H1 (cell line): ENCODE measurements around the gene AFG1L. TPM values are rescaled to one million over a fixed set of nuclear protein-coding genes. Genes with fewer than 3 reads are reported as not detected.

Experiments used
- CTCF ChIA-PET: fragments of 300-600 bp; sonication (Branson Sonifier 250); formaldehyde crosslinking; loops from one replicate; lab custom pipeline; 2021; ENCODE audit not compliant: partially characterized antibody; lab: Charles Lee
- POLR2A ChIA-PET: fragments of 300-600 bp; sonication (Branson Sonifier 250); formaldehyde crosslinking; loops from one replicate; lab custom pipeline; 2021; ENCODE audit warnings: inconsistent platforms; ENCODE audit not compliant: partially characterized antibody; lab: Charles Lee
- DNase-seq, 2 experiments: peaks; one replicate each; pipeline versions ENCODE4 v3.0.0 to v3.0.0-alpha.2; 2010 to 2022; ENCODE audit warnings: low spot score in 2 of 2, low read depth in 1 of 2, mixed read lengths in 1 of 2
- FAIRE-seq: peaks from 2 replicates; lab custom pipeline; 2011; peaks lifted over from hg19 to GRCh38; lab: Jason Lieb, UNC
- H2AFZ ChIP-seq: 2 replicates; pipeline ENCODE4 v1.8.1; 2012; ENCODE audit warnings: low read length, inconsistent platforms
- H2AK5ac ChIP-seq: 2 replicates; pipeline ENCODE4 v1.6.1; 2013; ENCODE audit warnings: low read depth, low read length
- H2BK120ac ChIP-seq: replicated peaks from 2 replicates; pipeline ENCODE3; 2013; ENCODE audit warnings: low read depth, low read length, inconsistent platforms
- H2BK12ac ChIP-seq: 2 replicates; pipeline ENCODE4 v1.6.1; 2013; ENCODE audit warnings: low read depth, low read length
- H2BK15ac ChIP-seq: 2 replicates; pipeline ENCODE4 v1.6.1; 2013; ENCODE audit warnings: low read length
- H2BK20ac ChIP-seq: 2 replicates; pipeline ENCODE4 v1.6.1; 2013; ENCODE audit warnings: low read length
- H2BK5ac ChIP-seq: 2 replicates; pipeline ENCODE4 v1.6.1; 2013; ENCODE audit warnings: low read depth, low read length
- H3K14ac ChIP-seq: 2 replicates; pipeline ENCODE4 v1.6.1; 2013; ENCODE audit warnings: inconsistent platforms; ENCODE audit not compliant: insufficient read length
- H3K18ac ChIP-seq: 2 replicates; pipeline ENCODE4 v1.6.1; 2013; ENCODE audit warnings: low read length; ENCODE audit errors: extremely low read depth
- H3K23ac ChIP-seq: 2 replicates; pipeline ENCODE4 v1.6.1; 2013; ENCODE audit warnings: inconsistent platforms; ENCODE audit not compliant: insufficient read length
- H3K23me2 ChIP-seq: 2 replicates; pipeline ENCODE4 v1.6.1; 2013; ENCODE audit warnings: low read depth, low read length
- H3K27ac ChIP-seq: 2 replicates; pipeline ENCODE4 v1.6.1; 2011; ENCODE audit warnings: low read depth, low read length, inconsistent platforms
- H3K27me3 ChIP-seq, 4 experiments: replicated peaks in 1 of 4; 1 replicate in 1 of 4; 2 replicates in 3 of 4; pipeline versions ENCODE4 v1.6.1 to v1.8.1; 2011 to 2013; ENCODE audit warnings: low read length in 3 of 4, mild to moderate bottlenecking in 3 of 4, inconsistent platforms in 2 of 4, mixed read lengths in 2 of 4, moderate library complexity in 1 of 4; ENCODE audit not compliant: control insufficient read depth in 3 of 4, insufficient read depth in 3 of 4; ENCODE audit errors: extremely low read depth in 1 of 4
- H3K36me3 ChIP-seq, 4 experiments: 2 replicates each; pipeline versions ENCODE4 v1.6.1 to v1.8.1; 2011 to 2013; ENCODE audit warnings: mild to moderate bottlenecking in 4 of 4, low read length in 3 of 4, moderate library complexity in 2 of 4, control low read depth in 1 of 4, inconsistent platforms in 1 of 4; ENCODE audit not compliant: insufficient read depth in 4 of 4, control insufficient read depth in 2 of 4
- H3K4ac ChIP-seq: replicated peaks from 2 replicates; pipeline ENCODE3; 2013; ENCODE audit warnings: low read length, low read depth, mixed read lengths, inconsistent platforms; ENCODE audit not compliant: insufficient read length
- H3K4me1 ChIP-seq, 4 experiments: replicated peaks in 1 of 4; 1 replicate in 1 of 4; 2 replicates in 3 of 4; pipeline versions ENCODE4 v1.6.1 to v1.8.1; 2011 to 2013; ENCODE audit warnings: low read length in 3 of 4, inconsistent platforms in 2 of 4, mixed read lengths in 1 of 4; ENCODE audit not compliant: insufficient read depth in 4 of 4, control insufficient read depth in 3 of 4
- H3K4me2 ChIP-seq, 2 experiments: 2 replicates each; pipeline versions ENCODE4 v1.6.1 to v1.8.1; 2011 to 2013; ENCODE audit warnings: low read depth in 2 of 2, low read length in 2 of 2, control low read depth in 1 of 2, inconsistent platforms in 1 of 2, mild to moderate bottlenecking in 1 of 2; ENCODE audit not compliant: insufficient read depth in 1 of 2
- H3K4me3 ChIP-seq, 4 experiments: fragments of 200-600, 300-600 bp in 1 of 4; sonication (generic), shearing (Covaris generic), sonication (Bioruptor Twin) in 1 of 4; 2 replicates each; pipeline versions ENCODE4 v1.5.1 to v1.8.1; 2011 to 2016; ENCODE audit warnings: low read length in 4 of 4, low read depth in 3 of 4, control low read depth in 2 of 4, inconsistent platforms in 2 of 4, mild to moderate bottlenecking in 2 of 4, mixed read lengths in 1 of 4, moderate library complexity in 1 of 4; ENCODE audit not compliant: insufficient read depth in 2 of 4; ENCODE audit errors: extremely low read depth in 1 of 4
- H3K56ac ChIP-seq: replicated peaks from 2 replicates; pipeline ENCODE3; 2013; ENCODE audit warnings: low read depth, mild to moderate bottlenecking, mixed read lengths, low read length, inconsistent platforms; ENCODE audit not compliant: insufficient read length
- H3K79me1 ChIP-seq: 2 replicates; pipeline ENCODE4 v1.6.1; 2013; ENCODE audit warnings: low read depth, low read length, control low read depth
- H3K79me2 ChIP-seq, 2 experiments: 2 replicates each; pipeline versions ENCODE4 v1.6.1 to v1.8.1; 2012 to 2013; ENCODE audit warnings: low read length in 2 of 2, mild to moderate bottlenecking in 2 of 2, inconsistent platforms in 1 of 2; ENCODE audit not compliant: insufficient read depth in 2 of 2, control insufficient read depth in 1 of 2
- H3K9ac ChIP-seq, 4 experiments: replicated peaks in 1 of 4; 1 replicate in 1 of 4; 2 replicates in 3 of 4; pipeline versions ENCODE4 v1.6.1 to v1.8.1; 2011 to 2013; ENCODE audit warnings: low read depth in 3 of 4, low read length in 3 of 4, control low read depth in 2 of 4, mild to moderate bottlenecking in 2 of 4, moderate library complexity in 2 of 4, inconsistent platforms in 1 of 4; ENCODE audit errors: extremely low read depth in 1 of 4
- H3K9me3 ChIP-seq, 2 experiments: 2 replicates each; pipeline versions ENCODE4 v1.6.1 to v1.8.1; 2012 to 2013; ENCODE audit warnings: mild to moderate bottlenecking in 2 of 2, moderate library complexity in 2 of 2, control low read depth in 1 of 2, inconsistent platforms in 1 of 2, low read depth in 1 of 2, low read length in 1 of 2, mixed read lengths in 1 of 2; ENCODE audit not compliant: insufficient read depth in 2 of 2
- H4K20me1 ChIP-seq, 2 experiments: replicated peaks in 1 of 2; 2 replicates each; pipeline versions ENCODE3 to v1.8.1; 2011 to 2013; ENCODE audit warnings: inconsistent platforms in 2 of 2, low read length in 2 of 2, mild to moderate bottlenecking in 1 of 2; ENCODE audit not compliant: insufficient read depth in 2 of 2, control insufficient read depth in 1 of 2
- H4K5ac ChIP-seq: 2 replicates; pipeline ENCODE4 v1.6.1; 2013; ENCODE audit warnings: low read length, low read depth, mixed read lengths, inconsistent platforms; ENCODE audit not compliant: insufficient read length
- H4K8ac ChIP-seq: 2 replicates; pipeline ENCODE4 v1.8.0; 2013; ENCODE audit warnings: mild to moderate bottlenecking, moderate library complexity, low read length, inconsistent platforms; ENCODE audit not compliant: insufficient read depth; ENCODE audit errors: extremely low read depth
- H4K91ac ChIP-seq: replicated peaks from 2 replicates; pipeline ENCODE3; 2013; ENCODE audit warnings: low read length, mixed read lengths, inconsistent platforms; ENCODE audit not compliant: insufficient read length
- EP300 ChIP-seq, 2 experiments: IDR thresholded peaks; 1 replicate in 1 of 2; 2 replicates in 1 of 2; pipeline ENCODE4 v1.6.1; 2011 to 2012; ENCODE audit warnings: low read depth in 2 of 2, low read length in 2 of 2, mild to moderate bottlenecking in 2 of 2, borderline replicate concordance in 1 of 2, inconsistent platforms in 1 of 2, moderate library complexity in 1 of 2
- FOSL1 ChIP-seq: IDR thresholded peaks from 2 replicates; pipeline ENCODE4 v1.6.1; 2011; ENCODE audit warnings: mild to moderate bottlenecking, low read depth, low read length, moderate library complexity; ENCODE audit not compliant: insufficient read depth
- KDM4A ChIP-seq: IDR thresholded peaks from one replicate; pipeline ENCODE4 v1.7.1; 2012; ENCODE audit warnings: low read depth, mild to moderate bottlenecking, moderate library complexity, low read length, inconsistent platforms; ENCODE audit not compliant: severe bottlenecking
- NANOG ChIP-seq: IDR thresholded peaks from 2 replicates; pipeline ENCODE4 v1.6.1; 2011; ENCODE audit warnings: low read length, low read depth, mild to moderate bottlenecking, inconsistent platforms; ENCODE audit not compliant: insufficient read depth, poor library complexity, severe bottlenecking
- SP2 ChIP-seq: IDR thresholded peaks from 2 replicates; pipeline ENCODE4 v1.6.1; 2012; ENCODE audit warnings: mild to moderate bottlenecking, low read length, inconsistent platforms
- TAF1 ChIP-seq: IDR thresholded peaks from 2 replicates; pipeline ENCODE4 v1.6.1; 2011; ENCODE audit warnings: mild to moderate bottlenecking, low read depth, low read length
- TAF7 ChIP-seq: optimal IDR thresholded peaks from 2 replicates; pipeline ENCODE3; 2011; ENCODE audit warnings: low read depth, mild to moderate bottlenecking, inconsistent platforms, low read length, moderate library complexity, borderline replicate concordance
- YY1 ChIP-seq: IDR thresholded peaks from 2 replicates; pipeline ENCODE4 v1.6.1; 2011; ENCODE audit warnings: low read depth, mild to moderate bottlenecking, low read length
- ZNF274 ChIP-seq: IDR thresholded peaks from 2 replicates; pipeline ENCODE4 v1.7.0; 2012; ENCODE audit warnings: low read length, borderline replicate concordance; ENCODE audit errors: extremely low read depth
- WGBS, 2 experiments: shearing (Covaris generic) in 1 of 2; methylation state at CpG; one replicate each; pipeline versions ENCODE4 v1.1.6 to v1.1.7; 2013 to 2015; ENCODE audit warnings: low lambda C conversion rate in 2 of 2, mixed read lengths in 2 of 2, inconsistent platforms in 1 of 2, low coverage in 1 of 2, missing lambda C conversion rate in 1 of 2; ENCODE audit not compliant: insufficient replicate concordance in 2 of 2, insufficient coverage in 1 of 2, insufficient read length in 1 of 2; ENCODE audit errors: extremely low coverage in 1 of 2, missing lambda C conversion rate in 1 of 2; 5-methylcytosine and 5-hydroxymethylcytosine counted together
- polyA plus RNA-seq, 7 experiments: library from polyadenylated mRNA; depleted of rRNA in 3 of 7; stranded (reverse) in 5 of 7; unstranded in 2 of 7; fragments of >200 nt in 5 of 7; fragments of 200-250 nt in 2 of 7; gene quantifications; 1 replicate in 5 of 7; 2 replicates in 1 of 7; 4 replicates in 1 of 7; pipeline versions ENCODE4 v1.2.1 to v1.2.3, GENCODE V29; 2011 to 2013; ENCODE audit warnings: missing spikeins in 2 of 7, mixed read lengths in 2 of 7
- total RNA-seq: library from RNA; stranded (reverse); fragmentation: NEBNext Ultra II Directional; extraction: Animal tissue kit (Norgen Biotek cat#: 25700); gene quantifications from 2 replicates; pipeline ENCODE4 v1.2.1, GENCODE V29; 2021
- TF ChIP-seq, protein P1 (sequence below): IDR thresholded peaks from 2 replicates; pipeline ENCODE4 v1.6.1; 2012; ENCODE audit warnings: inconsistent platforms
- TF ChIP-seq, protein P2 (sequence below): IDR thresholded peaks from 2 replicates; pipeline ENCODE4 v1.6.1; 2012; ENCODE audit warnings: inconsistent platforms
- TF ChIP-seq, protein P3 (sequence below): IDR thresholded peaks from 2 replicates; pipeline ENCODE4 v1.6.1; 2011; ENCODE audit warnings: low read depth, mild to moderate bottlenecking, low read length; ENCODE audit not compliant: insufficient read depth

Gene AFG1L
- total and polyA plus RNA-seq, 2 of the 8 experiments (the other 6 are each of a cell fraction or from before 2014, with no cell fraction given), result 0.98 to 5.7 TPM

DNA sequence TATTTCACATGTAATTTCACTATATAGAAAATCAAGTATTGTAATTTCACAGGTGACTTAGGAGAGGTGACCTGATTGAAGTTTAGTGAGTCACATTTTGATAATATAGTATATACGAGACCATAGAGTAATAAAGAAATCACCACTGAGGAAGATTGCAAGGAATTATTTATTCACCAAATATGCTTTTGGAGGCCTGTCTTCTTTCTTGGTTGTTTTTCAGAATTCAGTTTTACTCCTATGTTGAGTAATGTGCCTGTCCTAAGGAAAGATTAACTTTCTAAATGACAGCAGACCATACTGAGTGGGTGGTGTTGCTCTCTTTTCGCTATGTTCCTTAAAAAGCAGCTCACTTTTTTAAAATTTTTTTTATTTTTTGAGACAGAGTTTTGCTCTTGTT, 178.3 kb downstream of the AFG1L start:
- Histone ChIP-seq H4K8ac (no peak overlapping the region), H3K14ac (no peak overlapping the region), H3K27ac (no peak overlapping the region), H3K4ac (no peak overlapping the region), H2BK20ac (no peak overlapping the region), H3K56ac (no peak overlapping the region), H2AK5ac (no peak overlapping the region), H2BK5ac (no peak overlapping the region), H4K5ac (no peak overlapping the region), H4K91ac (no peak overlapping the region), H4K20me1 (no peaks in the 10 kb centered on the region), H3K79me2 (no peaks in the 10 kb centered on the region), H3K9ac (no peak overlapping the region), H3K23me2 (no peaks in the 10 kb centered on the region), H3K23ac (no peak overlapping the region), H3K9me3 (no peaks in the 10 kb centered on the region), H3K4me2 (no peak overlapping the region), H2BK12ac (no peak overlapping the region), H3K4me3 (no peak overlapping the region), H3K4me1 (0 out of 7 replicates have a peak, but pooled peaks cover 0 to 3% (median 0%) of the 10 kb centered on the region in 4 experiments), H2BK120ac (no peak overlapping the region), H3K18ac (no peak overlapping the region), H2AFZ (no peak overlapping the region), H3K27me3 (peaks cover 0 to 1% (median 0%) of the 10 kb centered on the region in 4 experiments; a peak in 1 of 7 replicates), H2BK15ac (no peak overlapping the region), H3K36me3 (no peaks in the 10 kb centered on the region), H3K79me1 (no peaks in the 10 kb centered on the region)
- DNase-seq, result no peak
- 88% methylated on average over 2 of the region's 2 CpGs; no CpG with 5 or more reads in 1 of the 2 experiments for WGBS, 2 experiments
- ChIA-PET CTCF (interaction anchor here (1.1 to 9.8 kb wide), 2 partner anchors 19 to 327 kb away, joined by 4 to 53 read pairs; no protein-coding TSS in a partner anchor), POLR2A (no interaction called here)
- FAIRE-seq, result no peak
- TF ChIP-seq KDM4A (no peak), NANOG (no peak), YY1 (no peak), TAF1 (no peak), FOSL1 (no peak), EP300 (IDR thresholded peaks at IDR 0.05; ENCODE audit: borderline replicate concordance in 1 of 2, low read depth in 2 of 2, low read length in 2 of 2) (no peak), ZNF274 (no peak), TAF7 (no peak), SP2 (no peak)
- TF ChIP-seq, protein P1, sequence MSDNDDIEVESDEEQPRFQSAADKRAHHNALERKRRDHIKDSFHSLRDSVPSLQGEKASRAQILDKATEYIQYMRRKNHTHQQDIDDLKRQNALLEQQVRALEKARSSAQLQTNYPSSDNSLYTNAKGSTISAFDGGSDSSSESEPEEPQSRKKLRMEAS, result no peak
- TF ChIP-seq, protein P2, sequence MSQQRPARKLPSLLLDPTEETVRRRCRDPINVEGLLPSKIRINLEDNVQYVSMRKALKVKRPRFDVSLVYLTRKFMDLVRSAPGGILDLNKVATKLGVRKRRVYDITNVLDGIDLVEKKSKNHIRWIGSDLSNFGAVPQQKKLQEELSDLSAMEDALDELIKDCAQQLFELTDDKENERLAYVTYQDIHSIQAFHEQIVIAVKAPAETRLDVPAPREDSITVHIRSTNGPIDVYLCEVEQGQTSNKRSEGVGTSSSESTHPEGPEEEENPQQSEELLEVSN, result no peak
- TF ChIP-seq, protein P3, sequence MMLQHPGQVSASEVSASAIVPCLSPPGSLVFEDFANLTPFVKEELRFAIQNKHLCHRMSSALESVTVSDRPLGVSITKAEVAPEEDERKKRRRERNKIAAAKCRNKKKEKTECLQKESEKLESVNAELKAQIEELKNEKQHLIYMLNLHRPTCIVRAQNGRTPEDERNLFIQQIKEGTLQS, result no peak
